Measurements from ENCODE around the gene TMA7.

Gene TMA7

DNA sequence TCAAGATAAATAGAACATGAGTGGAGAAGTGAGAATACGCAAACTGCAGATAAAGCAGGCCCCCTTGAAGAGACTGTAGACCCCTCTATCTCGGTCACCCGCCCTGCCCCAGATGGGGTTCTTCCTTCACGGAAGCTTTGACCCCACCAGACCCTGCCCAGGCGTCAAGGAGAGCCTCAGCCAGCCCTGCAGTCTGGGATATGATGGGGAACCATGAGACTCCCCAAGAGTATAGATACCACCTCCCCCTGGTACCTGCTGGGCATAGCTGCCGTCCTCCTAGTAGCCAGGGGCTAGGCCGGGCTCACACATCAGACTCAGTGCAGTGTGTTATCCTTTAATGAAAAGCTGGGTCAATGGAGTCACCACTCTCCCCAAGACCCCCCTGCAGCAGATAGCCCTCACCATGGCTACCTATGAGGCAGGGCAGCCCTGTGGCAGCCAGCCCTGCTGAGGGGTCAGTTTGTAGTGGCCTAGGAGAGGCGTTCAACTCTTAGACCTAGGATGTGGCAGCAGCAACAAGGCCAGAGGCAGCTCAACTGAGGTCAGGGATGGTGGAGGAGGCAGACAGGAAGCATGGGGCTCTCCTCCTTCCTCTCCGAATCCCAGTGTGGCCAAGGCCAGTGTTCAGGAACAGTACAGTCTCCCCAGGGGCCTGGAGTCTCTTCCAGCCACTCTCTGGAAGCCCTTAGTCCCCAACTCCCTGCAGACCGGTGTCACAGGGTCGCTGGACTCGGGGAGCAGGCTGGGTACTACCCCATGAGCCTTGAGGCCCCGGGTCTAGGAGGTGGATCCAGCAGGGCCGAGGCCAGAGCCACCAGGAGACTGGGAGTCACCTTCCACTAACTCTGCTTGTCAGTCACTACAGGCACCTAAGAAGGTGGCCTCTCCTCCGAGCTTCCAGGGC, 36.3 kb upstream of the TMA7 start:
- TF ChIP-seq SIN3A (IDR thresholded peaks at IDR 0.05; ENCODE audit: borderline replicate concordance, insufficient read depth, low read length) (no peak), POLR2AphosphoS5 (IDR thresholded peaks at IDR 0.05; ENCODE audit: low read depth, low read length) (no peak), TAF1 (IDR thresholded peaks at IDR 0.05; ENCODE audit: borderline replicate concordance, insufficient read depth, low read length) (no peak), FOXP2 (optimal IDR thresholded peaks at IDR 0.05; ENCODE audit: borderline replicate concordance, extremely low read depth, extremely low read length, insufficient read depth) (no peak)
- TF ChIP-seq, protein P1, sequence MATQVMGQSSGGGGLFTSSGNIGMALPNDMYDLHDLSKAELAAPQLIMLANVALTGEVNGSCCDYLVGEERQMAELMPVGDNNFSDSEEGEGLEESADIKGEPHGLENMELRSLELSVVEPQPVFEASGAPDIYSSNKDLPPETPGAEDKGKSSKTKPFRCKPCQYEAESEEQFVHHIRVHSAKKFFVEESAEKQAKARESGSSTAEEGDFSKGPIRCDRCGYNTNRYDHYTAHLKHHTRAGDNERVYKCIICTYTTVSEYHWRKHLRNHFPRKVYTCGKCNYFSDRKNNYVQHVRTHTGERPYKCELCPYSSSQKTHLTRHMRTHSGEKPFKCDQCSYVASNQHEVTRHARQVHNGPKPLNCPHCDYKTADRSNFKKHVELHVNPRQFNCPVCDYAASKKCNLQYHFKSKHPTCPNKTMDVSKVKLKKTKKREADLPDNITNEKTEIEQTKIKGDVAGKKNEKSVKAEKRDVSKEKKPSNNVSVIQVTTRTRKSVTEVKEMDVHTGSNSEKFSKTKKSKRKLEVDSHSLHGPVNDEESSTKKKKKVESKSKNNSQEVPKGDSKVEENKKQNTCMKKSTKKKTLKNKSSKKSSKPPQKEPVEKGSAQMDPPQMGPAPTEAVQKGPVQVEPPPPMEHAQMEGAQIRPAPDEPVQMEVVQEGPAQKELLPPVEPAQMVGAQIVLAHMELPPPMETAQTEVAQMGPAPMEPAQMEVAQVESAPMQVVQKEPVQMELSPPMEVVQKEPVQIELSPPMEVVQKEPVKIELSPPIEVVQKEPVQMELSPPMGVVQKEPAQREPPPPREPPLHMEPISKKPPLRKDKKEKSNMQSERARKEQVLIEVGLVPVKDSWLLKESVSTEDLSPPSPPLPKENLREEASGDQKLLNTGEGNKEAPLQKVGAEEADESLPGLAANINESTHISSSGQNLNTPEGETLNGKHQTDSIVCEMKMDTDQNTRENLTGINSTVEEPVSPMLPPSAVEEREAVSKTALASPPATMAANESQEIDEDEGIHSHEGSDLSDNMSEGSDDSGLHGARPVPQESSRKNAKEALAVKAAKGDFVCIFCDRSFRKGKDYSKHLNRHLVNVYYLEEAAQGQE (IDR thresholded peaks at IDR 0.05; ENCODE audit: insufficient read depth in 1 of 2, low read depth in 2 of 2, low read length in 2 of 2), result no peak

GRCh38 chr3:48404440-48405342, 35.4 kb upstream of the TMA7 start:
- TF ChIP-seq TAF1 (IDR thresholded peaks at IDR 0.05; ENCODE audit: borderline replicate concordance, insufficient read depth, low read length) (no peak), SIN3A (IDR thresholded peaks at IDR 0.05; ENCODE audit: borderline replicate concordance, insufficient read depth, low read length) (no peak), FOXP2 (optimal IDR thresholded peaks at IDR 0.05; ENCODE audit: borderline replicate concordance, extremely low read depth, extremely low read length, insufficient read depth) (no peak), POLR2AphosphoS5 (IDR thresholded peaks at IDR 0.05; ENCODE audit: low read depth, low read length) (no peak)
- TF ChIP-seq, protein P1 (IDR thresholded peaks at IDR 0.05; ENCODE audit: insufficient read depth in 1 of 2, low read depth in 2 of 2, low read length in 2 of 2), result no peak

DNA sequence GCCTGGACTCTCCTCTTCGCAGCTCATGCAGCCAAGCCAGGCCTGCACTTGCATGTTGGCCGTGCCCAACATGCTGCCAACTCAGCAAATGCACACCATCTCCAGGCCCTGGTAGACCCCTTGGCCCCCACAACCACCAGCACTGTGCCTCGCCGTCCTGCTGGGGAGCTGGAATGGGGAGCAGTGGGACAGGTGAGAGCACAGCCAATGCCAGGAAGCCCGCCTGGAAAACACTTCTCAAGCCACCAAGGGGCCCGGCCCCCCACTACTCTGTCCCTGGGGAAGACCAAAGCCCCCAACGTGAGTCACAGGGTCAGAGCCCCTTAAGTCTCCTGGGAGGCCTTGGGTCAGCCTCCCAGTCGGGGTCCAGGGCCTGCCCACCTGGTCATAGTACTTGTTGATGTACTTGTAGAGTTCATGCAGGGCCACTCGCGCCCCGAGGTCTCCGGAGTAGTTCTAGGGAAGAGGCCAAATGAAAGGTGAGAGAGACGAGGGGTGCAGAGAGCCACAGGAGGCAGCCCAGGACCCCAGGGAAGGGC, 34.6 kb upstream of the TMA7 start:
- TF ChIP-seq SIN3A (IDR thresholded peaks at IDR 0.05; ENCODE audit: borderline replicate concordance, insufficient read depth, low read length), result no peak
- TF ChIP-seq TAF1 (IDR thresholded peaks at IDR 0.05; ENCODE audit: borderline replicate concordance, insufficient read depth, low read length), result no peak
- TF ChIP-seq FOXP2 (optimal IDR thresholded peaks at IDR 0.05; ENCODE audit: borderline replicate concordance, extremely low read depth, extremely low read length, insufficient read depth), result no peak
- TF ChIP-seq, protein P1 (IDR thresholded peaks at IDR 0.05; ENCODE audit: insufficient read depth in 1 of 2, low read depth in 2 of 2, low read length in 2 of 2), result no peak
- no peak for TF ChIP-seq POLR2AphosphoS5 (IDR thresholded peaks at IDR 0.05; ENCODE audit: low read depth, low read length)

GRCh38 chr3:48405971-48406370, 34.1 kb upstream of the TMA7 start:
- TF ChIP-seq, protein P1 (IDR thresholded peaks at IDR 0.05; ENCODE audit: insufficient read depth in 1 of 2, low read depth in 2 of 2, low read length in 2 of 2), result no peak
- no peak for TF ChIP-seq SIN3A (IDR thresholded peaks at IDR 0.05; ENCODE audit: borderline replicate concordance, insufficient read depth, low read length)

Data from PFSK-1 (cell line).